NT2/D1 (cell line): Measurements from ENCODE around the gene CDK14.

ENCODE experiments used
- YY1 ChIP-seq: IDR thresholded peaks from 2 replicates; pipeline ENCODE4 v1.6.1; 2011; ENCODE audit not compliant: insufficient read length, insufficient read depth
- ZNF274 ChIP-seq: IDR thresholded peaks from 2 replicates; pipeline ENCODE4 v1.6.1; 2011; ENCODE audit warnings: mild to moderate bottlenecking, low read depth, low read length

DNA sequence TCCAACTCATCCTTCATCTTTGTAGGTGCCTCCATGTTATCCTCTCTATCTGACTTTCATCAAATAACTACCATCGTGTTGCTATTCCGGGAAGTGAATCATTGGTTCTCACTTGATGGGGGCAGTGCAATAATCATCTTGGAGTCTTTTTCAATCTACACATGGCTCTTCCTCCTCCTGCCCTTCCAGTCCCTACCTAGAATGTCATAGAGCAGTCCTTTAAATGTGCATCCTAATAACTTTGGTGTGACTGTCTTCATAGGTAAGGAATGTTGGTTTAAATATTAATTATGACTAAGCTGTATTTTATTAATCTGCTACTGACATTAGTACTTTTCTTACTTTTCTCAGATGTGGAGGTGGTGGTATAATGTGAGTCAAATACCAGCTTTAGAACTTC lies 8.4 kb upstream of the CDK14 start:
- no peak for TF ChIP-seq ZNF274
- no peak for TF ChIP-seq YY1
